ENCODE data around the gene ALOX12B. TPM values are rescaled to one million over a fixed set of nuclear protein-coding genes. Genes with fewer than 3 reads are reported as not detected.

The ALOX12B gene
- total and polyA plus RNA-seq, 8 donors = 0.16 to 0.31 TPM; not detected in 6

DNA sequence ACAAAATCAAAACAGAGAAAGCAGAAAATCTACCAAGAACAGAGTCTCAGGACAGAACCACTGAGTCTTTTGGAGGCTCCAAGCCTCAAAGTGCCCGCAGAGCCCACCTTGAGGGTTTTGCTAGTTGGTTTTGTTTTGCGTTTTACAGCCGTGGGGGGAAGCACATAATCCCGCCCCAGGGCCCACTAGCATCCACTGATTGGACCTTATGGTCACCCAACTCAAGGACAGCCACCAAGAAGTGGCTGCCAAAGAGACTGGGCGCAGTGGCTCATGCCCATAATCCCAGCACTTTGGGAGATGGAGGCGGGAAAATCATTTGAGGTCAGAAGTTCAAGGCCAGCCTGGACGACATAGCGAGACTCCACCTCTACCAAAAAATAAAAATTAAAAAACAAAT, 38.8 kb downstream of the ALOX12B start:
- no peak for FAIRE-seq
- intact Hi-C loops (cut with DNase I) = no loop called here

DNA sequence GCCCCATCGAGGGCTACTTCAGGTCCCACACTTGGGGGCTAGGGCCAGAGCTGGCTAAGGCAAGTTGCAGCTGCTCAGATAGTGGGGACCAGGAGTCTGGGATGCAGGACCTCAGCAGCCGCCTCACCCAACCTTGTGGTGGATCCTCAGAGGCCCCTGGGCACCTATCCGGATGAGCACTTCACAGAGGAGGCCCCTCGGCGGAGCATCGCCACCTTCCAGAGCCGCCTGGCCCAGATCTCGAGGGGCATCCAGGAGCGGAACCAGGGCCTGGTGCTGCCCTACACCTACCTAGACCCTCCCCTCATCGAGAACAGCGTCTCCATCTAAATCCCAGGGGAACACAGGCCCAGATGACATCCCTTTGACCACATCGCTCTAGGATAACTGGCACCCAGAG, 39.3 kb downstream of the ALOX12B start:
- no peaks in the 10 kb centered on the region for H3K9me3 ChIP-seq
- no peaks in the 10 kb centered on the region for H3K36me3 ChIP-seq
- H3K4me3 ChIP-seq = no peak overlapping the region
- intact Hi-C loops (cut with DNase I) = no loop called here
- TF ChIP-seq, protein P1, sequence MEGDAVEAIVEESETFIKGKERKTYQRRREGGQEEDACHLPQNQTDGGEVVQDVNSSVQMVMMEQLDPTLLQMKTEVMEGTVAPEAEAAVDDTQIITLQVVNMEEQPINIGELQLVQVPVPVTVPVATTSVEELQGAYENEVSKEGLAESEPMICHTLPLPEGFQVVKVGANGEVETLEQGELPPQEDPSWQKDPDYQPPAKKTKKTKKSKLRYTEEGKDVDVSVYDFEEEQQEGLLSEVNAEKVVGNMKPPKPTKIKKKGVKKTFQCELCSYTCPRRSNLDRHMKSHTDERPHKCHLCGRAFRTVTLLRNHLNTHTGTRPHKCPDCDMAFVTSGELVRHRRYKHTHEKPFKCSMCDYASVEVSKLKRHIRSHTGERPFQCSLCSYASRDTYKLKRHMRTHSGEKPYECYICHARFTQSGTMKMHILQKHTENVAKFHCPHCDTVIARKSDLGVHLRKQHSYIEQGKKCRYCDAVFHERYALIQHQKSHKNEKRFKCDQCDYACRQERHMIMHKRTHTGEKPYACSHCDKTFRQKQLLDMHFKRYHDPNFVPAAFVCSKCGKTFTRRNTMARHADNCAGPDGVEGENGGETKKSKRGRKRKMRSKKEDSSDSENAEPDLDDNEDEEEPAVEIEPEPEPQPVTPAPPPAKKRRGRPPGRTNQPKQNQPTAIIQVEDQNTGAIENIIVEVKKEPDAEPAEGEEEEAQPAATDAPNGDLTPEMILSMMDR (IDR thresholded peaks at IDR 0.05) = no peak
- 85 to 89% methylated on average over 12 of the region's 12 CpGs for WGBS, 2 donors
- no peaks in the 10 kb centered on the region for H3K27me3 ChIP-seq
- H3K27ac ChIP-seq = no peak overlapping the region
- no peak for ATAC-seq
- no peak for DNase-seq
- no peak for FAIRE-seq
- no peaks in the 10 kb centered on the region for H3K4me1 ChIP-seq

More for the DNA sequence above, 38.8 kb downstream of the ALOX12B start:
- Histone ChIP-seq H3K27me3 (no peaks in the 10 kb centered on the region), H3K4me3 (no peak overlapping the region), H3K9me3 (no peaks in the 10 kb centered on the region), H3K36me3 (no peaks in the 10 kb centered on the region), H3K4me1 (no peaks in the 10 kb centered on the region), H3K27ac (no peak overlapping the region)
- ATAC-seq (no peak), DNase-seq (no peak)
- WGBS, 2 donors = 63 to 72% methylated on average over 8 of the region's 8 CpGs
- TF ChIP-seq, protein P1 (IDR thresholded peaks at IDR 0.05) = no peak

DNA sequence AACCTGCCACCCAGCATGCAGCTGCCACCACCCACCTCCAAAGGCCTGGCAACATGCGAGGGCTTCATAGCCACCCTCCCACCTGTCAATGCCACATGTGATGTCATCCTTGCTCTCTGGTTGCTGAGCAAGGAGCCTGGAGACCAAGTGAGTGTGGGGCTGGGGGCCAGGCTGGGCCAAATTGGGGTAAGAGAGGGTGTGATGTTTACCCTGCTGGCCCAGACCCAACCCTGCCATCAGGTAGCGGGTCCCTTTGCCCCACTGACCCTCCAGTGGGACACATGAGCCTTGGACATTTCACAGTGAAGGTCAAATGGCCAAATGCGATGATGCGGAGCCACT, 39.8 kb downstream of the ALOX12B start:
- TF ChIP-seq, protein P1 (IDR thresholded peaks at IDR 0.05) = no peak
- FAIRE-seq = no peak
- H3K4me1 ChIP-seq = no peaks in the 10 kb centered on the region
- H3K4me3 ChIP-seq = no peak overlapping the region
- no peak overlapping the region for H3K27ac ChIP-seq
- intact Hi-C loops (cut with DNase I) = no loop called here
- 86% methylated on average over 4 of the region's 4 CpGs for WGBS, 2 donors
- no peaks in the 10 kb centered on the region for H3K36me3 ChIP-seq
- H3K27me3 ChIP-seq = no peaks in the 10 kb centered on the region
- no peak for DNase-seq
- ATAC-seq = no peak
- H3K9me3 ChIP-seq = no peaks in the 10 kb centered on the region

DNA sequence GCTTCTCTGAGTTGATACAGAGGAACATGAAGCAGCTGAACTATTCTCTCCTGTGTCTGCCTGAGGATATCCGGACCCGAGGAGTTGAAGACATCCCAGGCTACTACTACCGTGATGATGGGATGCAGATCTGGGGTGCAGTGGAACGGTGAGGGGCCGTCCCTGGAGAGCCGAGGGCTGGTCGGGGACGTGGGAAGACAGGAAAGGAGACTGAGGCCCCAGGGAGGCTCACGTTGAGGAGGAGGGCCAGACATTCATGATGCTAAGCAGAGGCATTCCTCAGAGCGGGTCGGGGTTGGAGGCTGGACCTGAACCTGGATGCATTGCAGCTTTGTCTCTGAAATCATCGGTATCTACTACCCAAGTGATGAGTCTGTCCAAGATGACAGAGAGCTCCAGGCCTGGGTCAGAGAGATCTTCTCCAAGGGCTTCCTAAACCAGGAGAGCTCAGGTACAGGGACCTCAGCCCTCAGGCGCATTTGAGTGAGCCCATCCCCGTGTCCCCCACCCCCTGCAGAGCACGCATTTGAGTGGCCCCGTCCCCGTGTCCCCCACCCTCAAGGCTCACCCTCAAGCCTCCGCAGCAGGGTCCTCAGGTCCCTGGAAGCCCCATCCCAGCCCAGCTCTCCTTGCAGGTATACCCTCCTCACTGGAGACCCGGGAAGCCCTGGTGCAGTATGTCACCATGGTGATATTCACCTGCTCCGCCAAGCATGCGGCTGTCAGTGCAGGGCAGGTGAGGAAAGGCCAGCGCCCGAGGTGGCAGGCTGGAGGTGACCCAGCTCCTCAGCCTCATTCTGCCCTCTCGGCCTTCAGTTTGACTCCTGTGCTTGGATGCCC, 40.4 kb downstream of the ALOX12B start:
- FAIRE-seq (no peak), ATAC-seq (no peak), DNase-seq (no peak)
- TF ChIP-seq, protein P1 (IDR thresholded peaks at IDR 0.05) = no peak
- no peaks in the 10 kb centered on the region for H3K9me3 ChIP-seq
- intact Hi-C loops (cut with DNase I) = no loop called here
- H3K4me3 ChIP-seq = no peak overlapping the region
- H3K4me1 ChIP-seq = no peaks in the 10 kb centered on the region
- 71 to 78% methylated on average over 24 of the region's 24 CpGs for WGBS, 2 donors
- H3K27ac ChIP-seq = no peak overlapping the region
- no peaks in the 10 kb centered on the region for H3K27me3 ChIP-seq
- H3K36me3 ChIP-seq = no peaks in the 10 kb centered on the region

DNA sequence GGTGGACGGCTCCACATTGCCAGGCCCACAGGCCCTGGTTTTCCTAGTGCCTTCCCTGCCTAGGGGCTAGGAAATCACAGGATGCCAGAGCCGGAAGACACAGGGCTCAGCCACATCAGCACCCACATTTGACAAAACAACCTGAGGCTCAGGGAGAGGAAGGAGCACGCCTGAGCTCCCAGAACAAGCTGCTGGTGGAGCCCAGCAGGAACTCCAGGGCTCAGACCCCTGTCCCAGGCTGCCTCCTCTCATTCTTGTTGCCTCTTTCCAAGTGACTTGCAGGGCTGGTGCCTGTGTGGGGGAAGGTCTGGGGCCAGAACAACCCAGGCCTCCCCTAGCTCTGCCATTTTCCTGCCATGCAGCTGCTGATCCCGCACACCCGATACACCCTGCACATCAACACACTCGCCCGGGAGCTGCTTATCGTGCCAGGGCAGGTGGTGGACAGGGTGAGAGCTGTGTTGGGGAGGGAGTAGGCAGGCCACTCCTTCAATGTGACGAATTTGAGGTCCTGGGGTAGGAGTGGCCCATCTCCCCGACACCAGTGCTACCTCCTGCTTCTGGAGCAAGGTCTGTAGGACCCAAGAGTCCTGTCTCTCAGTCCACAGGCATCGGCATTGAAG, 41.1 kb downstream of the ALOX12B start:
- H3K4me1 ChIP-seq = no peaks in the 10 kb centered on the region
- DNase-seq = no peak

More for the DNA sequence above, 41.1 kb downstream of the ALOX12B start:
- no peaks in the 10 kb centered on the region for H3K9me3 ChIP-seq
- ATAC-seq = no peak
- 83 to 92% methylated on average over 10 to 11 of the region's 11 CpGs for WGBS, 2 donors
- H3K4me3 ChIP-seq = no peak overlapping the region
- H3K36me3 ChIP-seq = no peaks in the 10 kb centered on the region
- no peak overlapping the region for H3K27ac ChIP-seq
- TF ChIP-seq, protein P1 (IDR thresholded peaks at IDR 0.05) = no peak
- intact Hi-C loops (cut with DNase I) = no loop called here
- FAIRE-seq = no peak
- H3K27me3 ChIP-seq = no peaks in the 10 kb centered on the region

Measured in pancreas (tissue), 10 donors.